GM12874 (cell line): ENCODE data around the gene PALD1.

Experiments
- CTCF ChIP-seq: IDR thresholded peaks from 2 replicates; pipeline ENCODE4 v1.5.1; 2011; ENCODE audit warnings: low read depth, mild to moderate bottlenecking, control low read depth, low read length, moderate library complexity; ENCODE audit not compliant: insufficient read depth

Gene PALD1

GRCh38 chr10:70540789-70541360 lies 62.3 kb downstream of the PALD1 start:
- TF ChIP-seq CTCF, result no peak

DNA sequence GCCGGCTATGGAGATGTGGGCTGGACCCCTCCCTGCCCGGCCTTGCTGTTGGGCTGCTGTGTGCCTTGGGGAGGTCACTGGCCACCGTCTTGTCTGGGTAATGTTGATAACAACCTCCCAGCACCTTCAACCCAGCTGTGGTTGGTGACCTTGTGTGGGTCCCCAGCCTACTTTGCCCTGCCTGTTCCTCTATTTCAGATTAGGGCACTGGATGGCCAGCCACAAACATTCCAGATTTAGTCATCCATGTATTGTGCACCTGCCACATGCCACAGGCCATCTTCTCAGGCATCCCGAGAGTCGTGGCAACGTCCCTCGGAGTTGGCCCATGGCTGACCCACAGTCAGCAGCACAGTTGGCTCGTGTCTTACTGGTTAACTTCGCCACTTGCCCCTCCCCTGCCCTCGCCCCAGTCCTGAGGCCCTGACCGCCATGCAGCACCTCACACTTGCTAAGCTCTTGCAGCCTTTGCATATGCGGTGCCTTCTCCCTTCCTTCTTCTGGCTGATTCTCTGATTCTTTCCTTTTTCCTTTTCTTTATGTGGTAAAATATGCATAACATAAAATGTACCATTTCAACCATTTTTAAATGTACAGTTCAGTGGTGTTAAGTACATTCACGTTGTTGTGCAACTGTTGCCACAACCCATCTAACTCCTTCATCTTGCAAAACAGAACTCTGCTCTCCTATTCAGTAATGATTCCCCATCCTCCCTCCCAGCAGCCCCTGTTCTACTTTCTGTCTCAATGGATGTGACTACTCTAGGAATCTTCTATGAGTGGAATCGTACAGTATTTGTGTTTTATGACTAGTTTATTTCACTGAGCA lies 63.4 kb downstream of the PALD1 start:
- TF ChIP-seq CTCF, result no peak

- TF ChIP-seq CTCF, result no peak
Observed at GRCh38 chr10:70542565-70542938, 64.0 kb downstream of the PALD1 start.

- TF ChIP-seq CTCF, result no peak
Observed at GRCh38 chr10:70543911-70544310, 65.3 kb downstream of the PALD1 start.

DNA sequence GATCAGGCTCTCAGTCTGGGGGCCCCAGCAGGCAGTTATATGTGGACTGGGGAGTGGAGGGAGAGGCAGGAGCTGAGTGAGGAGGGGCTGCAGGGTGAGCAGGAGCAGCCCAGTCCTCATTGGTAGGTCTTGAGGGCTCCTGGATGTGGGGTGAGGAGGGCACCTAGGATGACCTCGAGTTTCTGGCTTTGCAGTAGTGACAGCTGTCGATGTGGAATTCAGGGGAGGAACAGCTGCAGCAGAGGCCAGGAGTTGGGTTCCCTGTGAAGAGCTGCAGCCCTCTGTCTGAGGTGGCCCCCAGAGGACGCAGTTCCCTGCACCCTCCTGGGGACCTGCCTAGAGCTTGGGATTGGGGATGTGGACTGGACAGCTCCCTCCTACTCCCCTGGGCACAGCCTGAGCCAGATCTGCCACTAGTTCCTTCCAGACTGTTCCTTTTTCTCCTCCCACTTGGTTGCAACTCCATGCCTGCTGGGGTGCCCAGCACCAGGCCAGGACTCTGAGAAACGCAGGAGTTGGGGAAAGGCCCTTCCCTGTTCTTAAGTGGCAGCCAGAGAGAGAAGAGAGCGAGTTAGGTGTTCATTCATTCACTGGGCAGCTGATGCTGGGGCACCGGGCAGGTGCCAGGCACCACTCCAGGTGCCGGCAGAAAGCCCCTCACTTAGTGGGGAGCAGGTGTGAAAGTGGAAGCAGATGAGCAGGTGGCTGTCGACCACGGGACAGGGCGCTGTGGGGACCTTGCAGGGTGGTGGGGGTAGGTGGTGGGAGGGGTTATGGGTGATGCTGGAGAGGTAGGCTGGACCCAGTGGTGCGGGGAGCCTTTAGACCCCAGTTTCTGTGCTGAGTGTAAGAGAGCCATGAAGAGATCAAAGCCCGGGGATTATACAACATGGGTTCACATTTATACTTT lies 66.1 kb downstream of the PALD1 start:
- no peak for TF ChIP-seq CTCF

- TF ChIP-seq CTCF, result no peak
Observed at GRCh38 chr10:70546584-70546983, 68.0 kb downstream of the PALD1 start.

- TF ChIP-seq CTCF, result no peak
Observed at GRCh38 chr10:70549351-70549961, 70.9 kb downstream of the PALD1 start.
